HG03066 (cell line): ENCODE data around the gene COX4I2.
"Not testable (repeated sequence)": the region's sequence is repeated elsewhere in the genome, so short reads cannot be mapped to it uniquely, and the experiment has no call there.

Source experiments
- ATAC-seq: cut with Tn5 transposase; IDR thresholded peaks from one replicate; pipeline ENCODE4 v1.9.1; 2021; ENCODE audit warnings: low read depth; ENCODE audit not compliant: unreplicated experiment

Gene COX4I2

DNA sequence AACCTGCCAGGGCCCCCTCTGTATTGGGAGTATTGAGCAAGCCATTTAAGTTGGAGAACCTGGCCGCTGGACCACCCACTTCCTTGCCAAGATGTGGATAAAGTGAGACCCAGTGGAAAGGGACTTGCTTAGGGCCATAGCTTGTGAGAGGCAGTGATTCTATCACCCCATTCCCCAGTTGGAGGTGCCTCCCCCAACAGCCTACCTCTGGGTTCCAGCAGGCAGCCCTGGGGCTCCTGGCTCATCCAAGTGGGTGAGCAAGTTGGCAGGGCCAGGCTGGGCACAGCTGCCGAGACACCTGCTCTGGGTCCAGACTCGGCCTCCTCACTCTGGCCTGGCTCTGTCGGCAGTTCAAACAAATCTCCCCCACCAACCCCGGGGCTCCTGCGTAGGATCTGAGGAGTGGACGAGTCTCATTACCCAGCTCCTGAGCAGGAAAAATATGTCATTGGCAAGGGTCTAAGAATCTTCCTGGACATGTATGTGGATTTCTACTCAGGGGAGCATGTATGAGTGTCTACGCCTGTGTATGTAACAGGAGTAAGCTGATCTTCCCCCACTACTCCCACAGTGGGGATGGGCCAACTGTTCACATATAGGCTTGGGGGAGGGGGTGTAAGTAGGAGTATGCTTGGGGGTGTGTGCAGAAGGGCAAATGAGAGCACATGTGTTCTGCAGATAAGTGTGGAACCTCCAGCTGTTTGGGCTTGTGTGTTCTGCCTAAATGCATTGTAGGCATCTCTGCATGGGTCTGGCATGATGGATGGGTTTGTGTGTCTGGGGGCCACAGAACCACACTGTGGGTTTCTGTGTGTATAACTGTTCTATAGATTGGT lies 30.7 kb upstream of the COX4I2 start:
- no peak for ATAC-seq

DNA sequence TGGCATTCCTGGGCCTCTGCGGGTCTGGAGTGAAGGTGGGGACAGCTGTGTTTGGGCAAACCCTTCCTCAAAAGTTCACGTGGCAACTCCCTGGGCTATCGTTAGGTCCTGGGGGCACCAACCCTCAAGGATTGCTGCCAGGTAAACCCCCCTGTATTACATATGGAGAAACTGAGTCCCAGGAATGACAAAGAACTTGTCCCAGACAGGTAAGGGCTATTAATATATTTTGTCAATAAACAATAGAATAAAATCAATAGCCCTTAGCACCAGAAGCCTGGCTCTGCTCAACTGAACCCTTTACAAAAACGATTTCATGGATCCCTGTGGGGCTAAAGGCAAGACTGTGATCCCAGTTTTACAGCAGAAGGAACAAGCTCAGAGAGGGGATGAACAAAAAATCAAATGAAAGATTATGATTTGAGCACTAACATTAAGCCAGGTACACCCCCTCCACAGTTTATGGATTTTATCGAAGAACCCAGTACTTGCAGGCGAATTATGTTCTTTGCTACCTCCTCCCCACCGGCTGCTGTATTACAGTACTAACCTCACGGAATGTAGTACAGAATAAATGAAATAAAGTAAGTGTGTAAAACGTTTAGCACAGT lies 30.0 kb upstream of the COX4I2 start:
- ATAC-seq = no peak

DNA sequence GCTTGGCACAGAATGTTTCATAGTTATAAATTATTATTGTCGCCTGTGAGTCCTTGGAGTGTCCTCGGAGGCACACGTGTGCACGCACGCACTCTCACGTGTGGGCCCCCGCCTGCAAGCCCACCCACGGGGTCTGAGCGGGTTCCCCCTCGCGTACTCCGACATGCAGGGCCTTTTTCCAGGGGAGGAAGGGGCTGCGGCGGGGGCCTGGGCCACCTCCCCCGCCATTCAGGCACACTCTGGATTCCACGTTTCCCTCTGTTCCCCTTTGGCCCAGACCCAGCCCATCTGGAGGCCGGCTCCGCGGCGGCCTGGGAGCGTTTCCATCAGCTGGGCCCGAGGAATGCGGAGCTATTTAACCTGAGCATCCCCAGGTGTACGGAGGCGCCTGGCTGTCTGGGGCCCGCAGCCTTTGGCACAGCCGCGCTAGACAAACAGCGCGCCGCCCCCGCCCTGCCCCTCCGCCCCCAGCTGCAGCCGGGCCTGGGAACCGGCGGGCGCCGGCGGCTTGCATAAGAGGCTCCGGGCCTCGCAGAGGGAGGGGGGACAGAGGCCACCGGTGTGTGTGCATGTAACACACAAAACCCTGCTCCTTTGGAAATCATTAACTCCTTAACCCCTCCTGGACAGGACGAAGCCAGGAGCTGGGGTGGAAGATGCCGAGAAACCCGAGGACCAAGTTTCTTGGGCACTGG lies 29.3 kb upstream of the COX4I2 start:
- ATAC-seq = no peak

GRCh38 chr20:31612271-31612640 lies 25.5 kb upstream of the COX4I2 start:
- not testable (repeated sequence) for ATAC-seq

- no peak for ATAC-seq
These were observed 22.3 kb upstream of the COX4I2 start for GRCh38 chr20:31615416-31615815.

DNA sequence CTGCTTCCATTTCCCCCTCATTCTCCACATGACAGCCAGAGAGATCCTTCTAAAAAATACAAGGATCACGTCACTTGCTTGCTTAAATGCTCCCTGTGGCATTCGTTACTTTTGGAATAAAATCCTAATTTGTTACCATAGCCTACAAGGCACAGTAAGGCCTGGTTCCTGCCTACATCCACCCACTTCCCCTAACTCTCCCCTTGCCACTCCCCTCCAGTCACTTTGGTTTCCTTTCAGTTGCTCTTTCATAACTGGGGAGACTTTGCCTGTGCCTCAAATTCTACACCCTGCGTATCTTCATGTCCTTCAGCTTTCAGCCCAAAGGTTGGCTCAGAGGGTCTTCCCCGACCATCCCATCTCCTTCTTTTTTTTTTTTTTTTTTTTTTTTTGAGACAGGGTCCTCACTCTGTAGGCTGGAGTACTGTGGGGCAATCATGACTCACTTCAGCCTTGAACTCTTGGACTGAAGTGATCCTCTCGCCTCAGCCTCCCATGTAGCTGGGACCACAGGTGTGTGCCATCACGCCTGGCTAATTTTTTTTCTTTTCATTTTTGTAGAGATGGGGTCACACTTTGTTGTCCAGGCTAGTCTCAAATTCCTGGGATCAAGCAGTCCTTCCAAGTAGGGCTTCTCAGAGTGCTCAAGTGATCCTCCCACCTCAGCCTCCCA lies 20.1 kb upstream of the COX4I2 start:
- no peak for ATAC-seq

DNA sequence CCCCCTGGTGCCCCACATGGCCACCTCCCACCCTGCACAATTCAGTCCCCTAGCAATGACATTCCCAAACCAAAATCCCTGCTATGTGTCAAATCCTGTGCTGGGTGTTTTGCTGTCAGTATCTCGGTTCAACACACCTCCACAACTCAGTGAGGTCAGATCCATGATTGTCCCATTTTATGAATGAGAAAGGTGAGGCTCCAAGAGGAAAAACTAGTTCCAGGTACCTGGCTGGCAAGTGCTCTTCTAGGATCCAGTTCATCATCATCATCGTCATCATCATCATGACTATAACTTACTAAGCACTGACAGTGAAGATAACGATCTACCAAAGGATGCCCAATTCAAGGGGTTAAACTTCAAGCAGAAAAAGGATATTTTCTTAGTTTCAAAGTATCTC lies 17.5 kb upstream of the COX4I2 start:
- no peak for ATAC-seq

- not testable (repeated sequence) for ATAC-seq
These were observed 14.6 kb upstream of the COX4I2 start for GRCh38 chr20:31623123-31623505.

- ATAC-seq = not testable (repeated sequence)
These were observed 11.2 kb upstream of the COX4I2 start for GRCh38 chr20:31626534-31626933.

GRCh38 chr20:31628057-31628456 lies 9.7 kb upstream of the COX4I2 start:
- not testable (repeated sequence) for ATAC-seq

DNA sequence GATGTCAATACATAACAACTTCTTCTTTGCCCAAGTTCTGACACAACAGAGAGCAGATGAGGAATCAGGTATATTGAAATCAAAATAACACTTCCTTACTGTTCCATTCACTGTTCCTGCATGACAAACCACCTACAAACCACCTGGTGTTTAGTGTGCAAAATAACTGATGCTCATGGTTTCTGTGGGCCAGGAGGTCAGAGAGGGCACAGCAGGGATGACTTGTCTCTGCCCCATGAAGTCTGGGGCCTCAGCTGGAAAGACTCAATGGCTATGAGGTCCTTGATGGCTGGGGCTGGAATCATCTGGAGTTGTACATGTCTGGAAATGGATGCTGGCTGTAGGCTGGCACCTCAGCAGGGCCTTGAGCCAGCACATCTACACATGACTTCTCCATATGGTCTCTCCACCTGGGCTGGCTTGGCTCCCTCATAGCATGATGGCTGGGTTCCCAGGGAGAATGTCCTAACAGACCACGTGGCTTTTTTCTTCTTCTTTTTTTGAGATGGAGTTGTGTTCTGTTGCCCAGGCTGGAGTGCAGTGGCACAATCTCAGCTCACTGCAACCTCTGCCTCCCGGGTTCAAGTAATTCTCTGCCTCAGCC lies 7.4 kb upstream of the COX4I2 start:
- no peak for ATAC-seq

GRCh38 chr20:31632548-31633338 lies 5.0 kb upstream of the COX4I2 start:
- no peak for ATAC-seq

DNA sequence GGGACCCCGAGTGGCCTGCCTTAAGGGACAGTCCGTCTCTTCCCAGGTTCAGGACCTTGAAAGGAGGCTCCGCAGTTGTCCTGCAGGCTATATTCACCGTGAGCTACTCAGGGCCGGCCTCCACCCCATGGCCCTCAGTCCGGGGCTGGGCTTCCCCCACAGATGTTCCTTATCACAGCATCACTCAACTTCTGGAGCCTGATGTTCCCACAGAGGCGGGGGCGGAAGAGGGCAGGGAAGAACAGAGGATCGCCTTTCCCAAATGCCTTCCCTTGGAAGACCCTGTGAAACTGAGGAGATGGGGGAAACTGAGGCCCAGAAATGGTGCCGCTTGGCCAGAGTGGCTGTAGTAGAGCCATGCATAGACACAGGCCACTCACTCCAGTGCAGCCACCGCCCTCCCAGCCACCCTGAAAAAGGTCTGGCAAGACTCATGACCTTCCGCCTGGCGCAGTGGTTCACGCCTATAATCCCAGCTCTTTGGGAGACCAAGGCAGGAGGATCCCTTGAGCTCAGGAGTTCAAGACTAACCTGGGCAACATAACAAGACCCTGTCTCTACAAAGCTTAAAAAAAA lies 4.3 kb upstream of the COX4I2 start:
- no peak for ATAC-seq

DNA sequence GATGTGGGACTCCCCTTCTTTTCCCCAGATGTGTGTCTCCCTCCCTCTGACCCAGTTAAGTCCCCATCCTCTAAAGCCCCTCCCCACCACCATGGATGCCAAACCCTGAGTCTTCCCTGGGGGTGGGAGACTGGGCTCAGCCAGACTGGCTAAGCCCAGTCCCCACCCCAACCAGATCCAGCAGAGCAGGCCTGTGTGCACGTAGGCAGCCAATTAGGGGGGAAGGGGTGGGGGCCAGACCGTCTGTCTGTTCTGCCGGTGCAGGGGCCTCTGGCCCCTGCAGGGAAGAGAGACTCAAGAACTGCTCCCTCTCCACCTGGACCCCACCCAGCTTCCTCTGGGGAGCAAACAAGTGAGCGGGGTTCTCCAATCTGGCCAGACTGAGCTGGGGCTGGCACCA lies 605 bp downstream of the COX4I2 start:
- no peak for ATAC-seq

DNA sequence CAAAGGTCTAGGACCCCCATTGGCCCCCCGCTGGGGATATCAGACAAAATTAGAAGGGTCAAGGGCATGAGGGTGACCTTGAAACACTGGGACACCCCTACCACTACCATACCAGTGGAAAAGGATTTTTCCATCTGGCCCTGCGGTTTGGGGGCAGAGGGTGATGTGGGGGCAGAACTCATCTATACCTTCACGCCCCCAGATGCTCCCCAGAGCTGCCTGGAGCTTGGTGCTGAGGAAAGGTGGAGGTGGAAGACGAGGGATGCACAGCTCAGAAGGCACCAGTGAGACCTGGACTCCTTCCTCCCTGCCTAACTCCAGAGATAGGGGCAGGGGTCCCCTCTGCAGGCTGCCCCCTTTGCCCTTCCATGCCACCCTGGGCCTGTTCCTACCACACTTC lies 1.1 kb downstream of the COX4I2 start:
- ATAC-seq = no peak

DNA sequence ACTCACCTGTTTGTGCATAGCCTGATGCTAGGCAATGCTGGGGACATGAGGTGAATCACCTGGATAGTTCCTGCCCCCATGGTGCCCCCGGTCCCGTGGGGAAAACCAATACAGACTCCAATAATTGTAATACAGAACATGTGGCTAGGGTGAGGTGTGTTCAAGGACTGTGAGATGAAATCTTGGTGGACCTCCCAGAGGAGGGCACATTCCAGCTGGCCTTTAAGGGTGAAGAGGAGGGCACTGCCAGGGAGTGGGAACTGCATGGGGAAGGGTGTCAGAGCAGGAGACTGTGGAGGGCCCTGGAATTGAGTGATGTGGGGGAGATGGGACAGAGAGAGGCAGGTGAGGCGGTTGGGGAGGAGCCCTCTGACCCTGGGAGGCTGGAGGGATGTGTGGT lies 2.5 kb downstream of the COX4I2 start:
- ATAC-seq = no peak

- ATAC-seq = no peak
These were observed 3.7 kb downstream of the COX4I2 start for GRCh38 chr20:31641391-31641790.

GRCh38 chr20:31642837-31643236 lies 5.1 kb downstream of the COX4I2 start:
- no peak for ATAC-seq

DNA sequence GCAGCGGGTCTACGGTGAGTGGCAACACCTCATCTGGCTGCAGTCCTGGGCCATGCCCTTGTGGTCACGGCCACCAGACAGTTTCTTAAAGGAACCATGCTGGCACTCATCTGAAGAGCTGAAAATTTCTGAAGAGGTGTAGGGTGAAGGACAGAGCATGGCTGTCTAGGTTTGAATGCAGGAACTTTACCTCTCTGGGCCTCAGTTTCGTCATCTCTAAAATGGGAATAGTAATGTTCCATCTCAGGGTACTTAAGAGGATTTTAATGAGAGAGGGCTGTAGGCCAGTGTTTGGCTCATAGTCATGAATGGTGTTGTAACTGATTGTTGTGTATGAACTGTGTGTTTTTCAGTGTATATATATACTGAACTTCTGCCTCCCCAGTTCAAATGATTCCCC lies 5.8 kb downstream of the COX4I2 start:
- ATAC-seq = no peak

GRCh38 chr20:31644701-31645100 lies 7.0 kb downstream of the COX4I2 start:
- no peak for ATAC-seq
